GM21526 (cell line): ENCODE measurements around the gene ROR2.

Experiments used
- ATAC-seq: cut with Tn5 transposase; IDR thresholded peaks from one replicate; pipeline ENCODE4 v1.9.1; 2021; ENCODE audit warnings: moderate library complexity; ENCODE audit not compliant: unreplicated experiment, low FRiP score

ROR2 gene

DNA sequence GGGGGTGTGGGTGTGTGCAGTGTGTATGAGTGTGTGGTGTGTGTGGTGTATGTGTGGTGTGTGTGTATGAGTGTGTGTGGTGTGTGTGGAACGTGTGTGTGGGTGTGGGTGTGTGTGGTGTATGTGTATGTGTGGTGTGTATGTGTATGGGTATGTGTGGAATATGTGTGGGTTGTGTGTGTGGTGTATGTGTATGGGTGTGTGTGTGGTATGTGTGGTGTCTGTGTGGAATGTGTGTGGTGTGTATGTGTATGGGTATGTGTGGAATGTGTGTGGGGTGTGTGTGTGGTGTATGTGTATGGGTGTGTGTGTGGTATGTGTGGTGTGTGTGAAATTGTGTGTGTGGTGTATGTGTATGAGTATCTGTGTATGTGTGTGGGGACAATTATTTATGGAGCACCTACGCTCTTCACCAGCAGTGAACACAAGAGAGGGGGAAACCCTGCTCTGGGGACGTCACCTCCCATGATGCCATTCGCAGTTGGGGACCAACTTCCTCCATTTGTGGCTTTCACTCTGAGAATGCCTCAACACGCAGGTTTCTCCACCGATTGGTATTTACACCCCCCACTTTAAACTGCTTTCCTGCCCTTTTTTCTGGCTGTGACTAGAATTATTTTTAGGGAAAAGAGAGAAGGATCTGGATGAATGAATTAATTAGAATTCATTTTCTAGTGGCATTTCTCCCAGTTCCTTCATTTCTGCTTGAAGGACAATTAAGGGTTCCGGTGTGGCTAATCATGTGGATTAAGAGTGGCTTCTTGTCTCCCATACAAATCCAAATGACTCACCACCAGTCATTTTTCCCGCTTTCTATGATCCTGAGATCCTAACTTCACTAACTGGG is 238.1 kb downstream of the ROR2 start:
- peak; percentile 89 for ATAC-seq

GRCh38 chr9:91710158-91710557 is 239.9 kb downstream of the ROR2 start:
- ATAC-seq: no peak

- no peak for ATAC-seq
Observed at GRCh38 chr9:91705386-91705785, 244.6 kb downstream of the ROR2 start.

DNA sequence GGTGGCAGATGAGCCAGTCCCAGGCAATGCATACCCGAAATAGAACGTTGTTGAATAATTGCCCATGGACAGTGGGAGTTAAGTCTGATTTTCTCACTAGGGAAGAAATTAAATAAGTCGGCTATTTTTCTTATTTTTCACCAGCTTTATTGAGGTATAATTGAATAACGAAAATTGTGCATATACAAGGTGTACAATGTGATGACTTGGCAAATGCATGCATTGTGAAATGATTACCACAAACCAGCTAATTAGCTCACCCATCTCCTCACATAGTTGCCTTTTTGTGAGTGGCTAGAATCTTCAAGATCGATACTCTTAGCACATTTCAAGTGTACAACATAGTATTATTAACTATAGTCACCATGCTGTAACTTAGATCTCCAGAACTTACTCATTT is 249.6 kb downstream of the ROR2 start:
- ATAC-seq: no peak

GRCh38 chr9:91698266-91698665 is 251.8 kb downstream of the ROR2 start:
- ATAC-seq: no peak

- no peak for ATAC-seq
Observed at GRCh38 chr9:91697201-91697600, 252.8 kb downstream of the ROR2 start.

DNA sequence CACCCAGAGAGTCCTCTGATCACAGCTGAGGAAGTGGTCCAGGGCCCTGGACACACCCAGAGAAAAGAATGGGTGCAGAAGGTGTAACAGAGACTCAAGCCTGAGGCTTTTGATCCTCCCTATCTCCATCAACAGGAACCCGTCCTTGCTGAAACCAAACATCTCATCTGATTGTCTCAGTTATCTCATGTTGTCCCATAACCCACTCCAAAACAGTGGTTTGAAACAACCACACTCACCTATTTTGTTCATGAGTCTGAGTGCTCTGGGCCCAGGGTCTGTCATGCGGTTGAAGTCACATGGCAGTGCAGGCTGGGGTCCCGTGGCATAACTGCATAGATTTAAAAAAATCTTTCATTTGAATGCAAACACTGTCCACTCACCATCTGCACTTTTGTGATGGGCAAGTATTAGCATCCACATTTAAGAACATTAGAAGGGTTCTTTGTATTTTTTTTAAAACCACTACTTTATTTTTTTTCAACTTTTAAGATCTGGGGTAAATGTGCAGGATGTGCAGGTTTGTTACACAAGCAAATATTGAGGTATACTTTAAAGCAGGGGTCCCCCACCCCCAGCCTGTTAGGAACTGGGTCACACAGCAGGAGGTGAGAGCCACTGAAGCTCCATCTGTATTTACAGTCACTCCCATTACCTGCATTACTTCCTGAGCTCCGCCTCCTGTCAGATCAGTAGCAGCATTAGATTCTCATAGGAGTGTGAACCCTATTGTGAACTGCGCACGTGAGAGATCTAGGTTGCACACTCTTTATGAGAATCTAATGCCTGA is 255.8 kb downstream of the ROR2 start:
- no peak for ATAC-seq

- ATAC-seq: no peak
Observed at GRCh38 chr9:91693226-91693625, 256.8 kb downstream of the ROR2 start.

- no peak for ATAC-seq
Observed at GRCh38 chr9:91690540-91691249, 259.3 kb downstream of the ROR2 start.

GRCh38 chr9:91689006-91689405 is 261.0 kb downstream of the ROR2 start:
- ATAC-seq: no peak

DNA sequence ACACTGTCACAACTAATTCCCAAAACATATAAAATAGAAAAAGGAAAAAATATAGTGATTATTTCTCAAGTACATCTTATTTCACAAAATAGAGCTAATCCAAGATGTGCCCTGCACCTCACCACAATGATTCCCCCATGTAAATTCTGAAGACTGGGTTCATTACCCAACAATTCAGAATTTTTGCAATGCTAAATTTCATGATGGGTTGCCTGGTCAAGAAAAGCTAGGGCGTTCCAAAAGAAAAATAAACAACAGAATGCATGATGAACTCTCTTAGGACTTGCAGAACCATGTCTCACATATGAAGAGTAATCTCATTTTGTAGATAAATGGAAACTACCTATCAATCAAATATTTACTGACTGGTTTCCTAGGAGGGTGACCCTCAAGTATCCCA is 266.8 kb downstream of the ROR2 start:
- ATAC-seq: no peak

GRCh38 chr9:91682806-91683205 is 267.2 kb downstream of the ROR2 start:
- ATAC-seq: no peak

DNA sequence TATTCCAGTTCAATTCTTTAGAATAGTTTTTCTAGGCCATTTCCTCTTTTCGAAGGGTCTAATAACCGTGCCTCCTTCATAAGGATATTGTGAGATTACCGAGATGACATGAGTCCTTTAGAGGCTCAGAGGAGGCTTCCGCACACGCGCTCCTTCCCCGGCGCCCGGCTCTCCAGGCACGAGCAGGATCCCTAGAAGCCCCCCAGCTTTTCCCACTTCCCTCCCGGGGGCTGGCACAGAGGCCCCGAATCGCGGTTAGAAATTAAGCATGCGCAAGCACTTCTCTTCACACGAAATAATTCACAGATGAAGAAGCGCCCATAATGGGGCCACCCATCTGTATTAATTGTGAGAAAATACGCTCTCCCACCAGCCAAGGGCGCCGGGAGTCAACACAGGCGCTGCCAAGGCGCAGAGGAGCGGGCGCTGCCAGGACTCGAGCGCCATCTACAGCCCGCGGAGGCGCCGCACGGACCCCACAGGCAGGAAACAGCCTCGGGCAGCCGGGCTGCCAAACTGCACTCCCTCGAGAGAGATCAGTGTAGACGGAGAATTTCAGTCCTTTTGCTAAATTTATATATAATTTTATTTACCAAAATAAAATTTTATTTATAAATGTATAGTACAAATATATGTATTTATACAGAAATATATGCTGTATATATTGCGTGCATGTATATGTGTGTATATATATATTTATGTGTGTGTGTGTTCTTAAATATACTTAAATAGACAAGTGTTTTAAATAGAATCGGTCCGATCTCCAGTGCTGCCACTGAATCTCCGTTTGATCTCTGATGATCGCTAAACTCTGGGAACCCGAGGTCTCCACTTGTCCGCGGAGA is 268.3 kb downstream of the ROR2 start:
- ATAC-seq: peak; percentile 59

DNA sequence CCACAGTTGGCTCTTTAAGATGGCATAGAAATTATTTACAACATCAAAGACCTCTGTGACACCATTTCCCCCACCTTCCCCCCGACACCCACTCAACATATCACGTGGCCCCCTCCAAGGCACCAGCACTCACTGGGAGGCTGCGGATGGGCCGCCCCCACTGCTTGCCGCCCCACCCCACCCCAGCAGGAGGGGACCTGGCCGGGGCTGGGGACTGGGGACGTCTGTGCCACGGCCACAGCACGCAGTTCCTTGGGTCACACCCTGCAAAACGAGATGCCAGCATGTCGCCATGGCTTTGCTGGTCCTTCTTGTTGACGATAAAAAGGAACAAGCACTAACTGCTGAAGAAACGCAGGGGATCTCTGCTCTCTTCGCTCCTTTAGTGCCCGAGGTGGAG is 269.0 kb downstream of the ROR2 start:
- ATAC-seq: no peak

GRCh38 chr9:91680106-91680505 is 269.9 kb downstream of the ROR2 start:
- no peak for ATAC-seq

DNA sequence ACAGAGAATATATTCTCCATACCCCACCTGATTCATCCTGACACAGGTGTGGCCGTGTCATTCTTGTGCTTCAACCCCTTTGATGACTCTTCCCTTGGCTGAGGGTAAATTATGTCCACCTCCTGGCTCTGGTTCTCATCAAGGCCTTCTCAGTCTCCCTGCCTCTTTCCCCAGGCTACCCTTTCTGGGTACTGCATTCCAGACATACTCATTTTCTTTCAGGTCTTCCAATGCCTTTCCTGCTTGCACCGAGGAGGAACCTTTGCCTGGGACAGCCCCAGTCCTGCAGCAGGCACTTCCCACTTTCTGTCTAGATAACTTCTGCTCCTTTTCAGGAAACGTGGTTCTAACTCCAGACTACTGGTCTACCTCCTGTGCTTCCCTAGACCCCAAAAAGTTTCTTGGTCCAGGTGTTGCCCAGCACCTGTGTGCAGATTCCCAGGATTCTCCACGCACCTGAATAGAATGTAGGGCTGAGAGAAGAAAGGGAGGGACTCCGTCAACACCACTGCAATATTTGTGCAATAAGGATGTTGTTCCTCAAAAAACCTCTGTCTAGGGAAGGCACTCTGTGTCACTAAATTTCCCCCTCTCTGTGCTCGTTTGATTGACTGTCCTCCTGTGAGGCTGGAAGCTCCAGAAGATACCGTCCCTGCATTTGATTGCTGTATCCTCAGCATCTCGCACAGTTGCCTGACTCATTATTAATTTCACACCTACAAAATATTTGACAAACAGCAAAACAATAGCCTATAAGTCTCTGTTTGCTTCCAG is 271.0 kb downstream of the ROR2 start:
- no peak for ATAC-seq

DNA sequence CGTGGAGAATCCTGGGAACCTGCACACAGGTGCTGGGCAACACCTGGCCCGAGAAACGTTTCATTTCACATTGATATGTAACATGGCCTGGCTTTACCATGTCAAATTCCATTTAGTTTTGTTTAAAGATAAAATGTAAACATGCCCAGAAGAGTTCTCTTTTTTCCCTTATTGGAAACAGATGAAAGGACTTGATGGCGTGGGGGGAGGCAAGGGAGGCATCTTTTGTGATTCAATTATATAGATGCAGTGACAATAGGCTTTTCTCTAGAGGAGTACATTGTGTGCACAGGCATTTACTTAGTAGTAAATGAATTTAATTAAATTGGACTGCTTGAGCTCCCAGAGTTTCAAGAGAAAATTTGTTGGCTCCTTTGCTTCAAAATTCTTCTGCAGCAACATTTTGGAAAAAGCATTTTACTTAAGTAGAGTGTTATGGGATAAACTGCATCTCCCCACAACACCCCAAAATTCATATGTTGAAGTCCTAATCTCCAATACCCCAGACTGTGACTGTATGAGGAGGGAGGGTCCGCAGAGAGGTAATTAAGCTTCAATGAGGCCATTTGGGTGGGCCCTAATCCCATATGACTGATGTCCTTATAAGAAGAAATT is 272.1 kb downstream of the ROR2 start:
- no peak for ATAC-seq

DNA sequence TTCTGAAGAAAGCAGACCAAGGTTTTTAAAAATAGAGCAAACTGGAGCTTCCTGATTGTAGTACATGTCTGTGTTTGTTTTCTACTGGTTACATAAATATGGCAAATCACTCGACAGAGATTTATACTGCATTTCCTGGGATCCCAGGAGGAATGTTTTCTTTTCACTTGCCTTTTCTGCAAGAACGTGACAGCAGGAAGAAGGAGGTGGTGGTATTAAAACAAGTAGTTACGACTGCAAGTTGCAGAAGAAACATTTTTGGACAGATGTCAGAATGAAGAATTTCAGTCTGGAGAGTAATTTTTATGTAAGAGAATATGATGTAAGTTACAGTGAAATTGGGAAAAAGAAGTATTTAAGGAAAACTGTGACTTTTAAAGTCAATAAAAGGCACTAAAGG is 272.7 kb downstream of the ROR2 start:
- ATAC-seq: no peak

- no peak for ATAC-seq
Observed at GRCh38 chr9:91676046-91676445, 274.0 kb downstream of the ROR2 start.
